Uterus (tissue), 2 donors: ENCODE results near the gene RET.

Experiments
- CTCF ChIP-seq, 4 experiments: fragments of 200-600 bp in 2 of 4; fragments of 450-650 bp in 2 of 4; sonication (generic) in 2 of 4; IDR thresholded peaks; one replicate each; pipeline ENCODE4 v1.5.1; 2016 to 2019; ENCODE audit warnings: antibody characterized with exemption in 4 of 4, mild to moderate bottlenecking in 2 of 4, moderate library complexity in 1 of 4
- POLR2A ChIP-seq, 2 donors: fragments of 450-650 bp; IDR thresholded peaks; one replicate each; pipeline ENCODE4 v1.6.1; 2016; ENCODE audit warnings: antibody characterized with exemption in 2 of 2, mild to moderate bottlenecking in 1 of 2, moderate library complexity in 1 of 2

- TF ChIP-seq CTCF (IDR thresholded peaks at IDR 0.05) = no peak
- TF ChIP-seq POLR2A (IDR thresholded peaks at IDR 0.05) = no peak
These were observed 36.6 kb downstream of the RET start for GRCh38 chr10:43113201-43114087.
